ENCODE results near the gene DPYSL5.

DNA sequence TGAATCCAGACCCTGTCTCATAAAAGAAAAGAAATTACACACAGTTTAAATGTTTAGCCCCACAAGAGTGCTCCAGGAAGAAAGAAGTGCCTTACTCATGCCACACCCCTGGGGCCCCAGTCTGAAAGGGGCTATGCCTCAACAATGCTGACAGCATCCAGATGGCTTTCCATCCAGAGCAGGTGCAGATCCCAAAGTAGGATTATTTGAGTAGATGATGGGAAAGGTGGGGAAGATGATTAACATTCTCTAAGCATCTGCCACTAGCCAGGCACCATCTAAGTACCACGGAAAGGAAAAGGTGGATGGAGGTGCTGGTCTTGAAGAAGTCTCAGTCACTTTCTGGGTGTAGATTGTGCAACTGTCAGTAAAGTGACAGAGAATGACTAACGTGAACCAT is 16.3 kb downstream of the DPYSL5 start:
- TF ChIP-seq, protein P1, sequence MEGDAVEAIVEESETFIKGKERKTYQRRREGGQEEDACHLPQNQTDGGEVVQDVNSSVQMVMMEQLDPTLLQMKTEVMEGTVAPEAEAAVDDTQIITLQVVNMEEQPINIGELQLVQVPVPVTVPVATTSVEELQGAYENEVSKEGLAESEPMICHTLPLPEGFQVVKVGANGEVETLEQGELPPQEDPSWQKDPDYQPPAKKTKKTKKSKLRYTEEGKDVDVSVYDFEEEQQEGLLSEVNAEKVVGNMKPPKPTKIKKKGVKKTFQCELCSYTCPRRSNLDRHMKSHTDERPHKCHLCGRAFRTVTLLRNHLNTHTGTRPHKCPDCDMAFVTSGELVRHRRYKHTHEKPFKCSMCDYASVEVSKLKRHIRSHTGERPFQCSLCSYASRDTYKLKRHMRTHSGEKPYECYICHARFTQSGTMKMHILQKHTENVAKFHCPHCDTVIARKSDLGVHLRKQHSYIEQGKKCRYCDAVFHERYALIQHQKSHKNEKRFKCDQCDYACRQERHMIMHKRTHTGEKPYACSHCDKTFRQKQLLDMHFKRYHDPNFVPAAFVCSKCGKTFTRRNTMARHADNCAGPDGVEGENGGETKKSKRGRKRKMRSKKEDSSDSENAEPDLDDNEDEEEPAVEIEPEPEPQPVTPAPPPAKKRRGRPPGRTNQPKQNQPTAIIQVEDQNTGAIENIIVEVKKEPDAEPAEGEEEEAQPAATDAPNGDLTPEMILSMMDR (IDR thresholded peaks at IDR 0.05): no peak
- no peak for TF ChIP-seq POLR2A (IDR thresholded peaks at IDR 0.05)

All from body of pancreas (tissue), 4 donors.